CD4-positive, alpha-beta T cell treated with Interleukin-17A for 1 hour (primary cell): ENCODE data around the gene TBC1D22B.

Source experiments
- DNase-seq: peaks from one replicate; pipeline ENCODE4 v3.0.0-alpha.2; 2020

TBC1D22B gene, protein sequence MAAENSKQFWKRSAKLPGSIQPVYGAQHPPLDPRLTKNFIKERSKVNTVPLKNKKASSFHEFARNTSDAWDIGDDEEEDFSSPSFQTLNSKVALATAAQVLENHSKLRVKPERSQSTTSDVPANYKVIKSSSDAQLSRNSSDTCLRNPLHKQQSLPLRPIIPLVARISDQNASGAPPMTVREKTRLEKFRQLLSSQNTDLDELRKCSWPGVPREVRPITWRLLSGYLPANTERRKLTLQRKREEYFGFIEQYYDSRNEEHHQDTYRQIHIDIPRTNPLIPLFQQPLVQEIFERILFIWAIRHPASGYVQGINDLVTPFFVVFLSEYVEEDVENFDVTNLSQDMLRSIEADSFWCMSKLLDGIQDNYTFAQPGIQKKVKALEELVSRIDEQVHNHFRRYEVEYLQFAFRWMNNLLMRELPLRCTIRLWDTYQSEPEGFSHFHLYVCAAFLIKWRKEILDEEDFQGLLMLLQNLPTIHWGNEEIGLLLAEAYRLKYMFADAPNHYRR

DNA sequence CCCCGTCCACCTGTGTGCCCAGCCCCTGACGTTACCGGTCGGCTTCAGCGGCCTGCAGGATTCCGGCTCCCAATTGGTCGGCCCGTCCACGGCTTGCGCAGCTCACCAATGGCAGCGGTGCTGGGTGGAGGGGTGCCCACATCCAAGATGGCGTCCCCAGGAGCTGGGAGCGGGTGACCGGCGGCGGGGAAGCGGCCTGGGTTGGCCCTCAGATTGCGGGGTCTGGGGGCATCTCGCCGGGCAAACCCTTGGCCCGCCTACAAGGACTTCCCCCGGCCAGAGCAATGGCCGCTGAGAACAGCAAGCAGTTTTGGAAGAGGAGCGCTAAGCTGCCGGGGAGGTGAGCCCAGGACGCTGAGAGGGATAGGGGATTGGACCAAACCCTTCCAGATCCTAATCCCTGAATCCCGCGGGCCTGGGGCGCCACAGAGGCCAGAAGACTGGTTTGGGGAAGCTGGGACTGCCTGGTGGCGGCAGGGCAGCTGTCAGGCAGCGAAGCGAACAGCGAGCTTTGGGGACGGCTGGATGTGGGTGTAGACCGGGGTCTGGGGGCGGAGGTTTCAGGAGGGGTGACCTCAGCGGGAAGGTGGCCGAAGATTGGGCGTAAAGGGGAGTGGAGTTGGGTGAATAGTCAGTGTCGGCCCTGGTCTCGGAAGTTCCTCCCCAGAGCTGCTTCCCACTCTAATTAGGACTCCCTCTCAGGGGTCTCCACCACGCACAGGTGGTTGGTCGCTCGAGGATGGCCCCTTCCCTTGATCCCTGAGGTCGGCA lies at the start of gene TBC1D22B, which contains the start of gene TMEM217:
TBC1D22B (plus strand) TSS at position 139 of the 771 bp plus-strand sequence; CDS start at position 285, 146 bp downstream.
TMEM217 (minus strand) TSS at position 511 of the 771 bp plus-strand sequence. CDS start 39,114 bp downstream, outside the sequence.
- peak; percentile 96 for DNase-seq

DNA sequence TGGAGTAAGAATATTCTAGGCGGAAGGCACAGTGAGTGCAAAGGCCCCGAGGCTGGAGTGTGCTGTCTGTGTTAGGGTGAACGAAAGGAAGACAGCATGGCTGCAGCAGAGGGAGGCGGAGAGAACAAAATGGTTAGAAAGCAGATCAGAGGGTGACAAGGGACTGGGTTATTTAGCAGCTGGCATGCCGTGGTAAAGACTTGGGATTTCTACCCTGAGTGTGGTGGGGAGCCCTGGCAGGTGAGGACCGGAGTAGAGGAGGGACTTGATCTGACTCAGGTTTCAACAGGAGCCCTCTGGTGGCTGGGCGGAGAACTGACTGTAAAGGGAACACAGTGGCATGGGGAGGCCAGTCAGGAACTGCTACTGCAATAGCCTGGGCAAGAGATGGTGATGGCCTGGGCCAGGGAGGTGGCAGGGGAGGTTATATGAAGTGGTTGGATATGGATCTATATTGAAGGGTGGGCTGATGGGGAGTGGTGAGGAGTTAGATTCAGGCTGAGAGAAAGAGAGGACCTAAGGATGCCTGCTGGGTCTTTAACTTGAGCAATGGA lies 49.6 kb upstream of the TBC1D22B start:
- DNase-seq: peak; percentile 93

DNA sequence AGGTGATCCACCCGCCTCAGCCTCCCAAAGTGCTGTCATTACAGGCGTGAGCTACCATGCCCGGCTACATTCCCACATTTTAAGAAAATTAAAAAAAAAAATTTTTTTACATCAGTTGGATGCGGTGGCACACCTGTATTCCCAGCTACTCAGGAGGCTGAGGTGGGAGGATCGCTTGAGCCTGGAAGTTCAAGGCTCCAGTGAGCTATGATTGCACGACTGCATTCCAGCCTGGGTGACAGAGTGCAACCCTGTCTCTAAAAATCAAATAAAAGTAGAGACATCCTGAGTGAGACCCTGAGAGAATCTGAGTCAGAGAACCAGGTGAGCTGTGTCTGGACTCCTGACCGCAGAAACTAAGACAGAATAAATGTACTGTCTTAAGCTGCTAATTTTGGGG lies 48.8 kb upstream of the TBC1D22B start:
- no peak for DNase-seq

DNA sequence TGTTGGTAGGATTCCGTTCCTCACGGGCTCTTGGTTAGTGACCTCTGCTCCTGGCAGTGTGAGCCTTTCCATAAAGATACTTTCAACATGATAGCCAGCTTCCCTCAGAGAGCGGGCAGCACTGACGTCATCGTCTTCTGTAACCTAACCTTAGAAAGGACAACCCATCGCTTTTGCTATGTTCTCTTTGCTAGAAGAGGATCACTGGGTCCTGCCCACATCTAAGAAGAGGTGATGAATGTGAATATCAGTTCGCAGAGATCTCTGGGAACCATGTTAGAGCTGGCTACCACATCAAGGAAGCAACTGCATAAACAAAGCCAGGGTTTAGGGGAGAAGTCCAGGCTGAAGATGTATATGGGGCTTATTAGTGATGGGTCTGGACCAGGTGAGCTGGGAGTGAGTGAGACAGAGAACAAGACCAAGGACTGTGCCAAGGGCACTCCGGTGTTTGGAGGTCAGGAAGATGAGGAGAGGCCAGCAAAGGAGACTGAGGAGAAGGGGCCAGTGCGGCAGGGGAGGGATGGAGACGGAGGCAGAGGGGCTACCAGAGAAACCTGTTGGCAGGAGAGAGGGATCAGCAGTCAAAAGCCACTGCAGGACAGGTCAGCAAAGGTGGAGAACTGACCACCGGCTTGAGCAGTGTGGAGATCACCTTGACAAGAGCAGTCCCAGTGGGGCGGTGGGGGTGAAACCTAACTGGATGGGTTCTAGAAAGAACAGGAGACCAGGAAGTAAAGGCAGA lies 47.9 kb upstream of the TBC1D22B start:
- peak; percentile 80 for DNase-seq

DNA sequence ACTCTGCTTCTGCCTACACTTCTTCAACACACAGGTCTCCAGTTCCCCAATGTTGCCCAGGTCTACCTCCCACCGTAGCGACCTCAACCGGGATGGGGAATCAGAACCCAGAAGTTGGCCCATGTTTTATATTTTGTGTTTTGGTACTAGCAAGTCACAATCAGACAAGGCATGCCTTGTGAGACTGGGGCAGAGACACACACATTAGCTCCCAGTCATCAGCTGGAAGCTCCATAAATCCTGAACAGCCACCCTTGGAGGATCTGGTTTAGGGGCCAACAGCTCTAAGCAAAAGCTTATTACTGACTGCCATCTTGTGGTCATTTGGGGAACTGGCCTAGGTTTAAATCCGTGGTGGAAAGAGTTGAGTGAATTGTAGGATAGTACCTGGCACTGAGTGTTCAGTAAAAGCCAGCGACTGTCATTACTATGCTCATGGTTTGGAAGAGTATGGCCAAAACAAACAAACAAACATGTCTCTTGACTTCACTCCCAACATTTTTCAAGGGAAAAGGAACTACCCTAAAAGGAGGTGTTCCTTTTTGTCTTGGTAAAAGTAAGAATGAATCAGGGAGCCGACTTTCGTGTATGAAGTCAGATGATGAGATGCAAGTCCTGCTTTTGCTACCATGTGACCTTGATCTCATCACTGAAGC lies 47.1 kb upstream of the TBC1D22B start:
- DNase-seq: peak; percentile 90

DNA sequence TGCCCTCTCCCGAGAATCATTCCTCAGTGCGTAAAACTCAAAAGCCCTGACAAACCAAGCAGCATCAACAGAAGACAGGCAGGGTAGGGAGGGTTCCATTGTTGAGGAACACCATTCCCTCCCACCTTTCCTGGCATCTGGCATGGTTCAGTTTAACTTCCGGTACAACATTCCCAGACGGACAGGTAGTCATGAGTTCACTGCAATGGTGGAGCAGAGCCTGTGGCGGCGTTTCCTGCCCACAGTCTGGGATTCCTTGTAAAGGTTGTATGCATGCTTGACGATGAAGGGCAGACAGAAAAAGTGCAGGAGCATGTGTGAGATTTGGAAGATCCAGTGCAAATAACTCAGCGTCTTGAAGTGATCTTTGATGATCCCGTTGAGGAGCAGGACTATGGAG lies 45.3 kb upstream of the TBC1D22B start:
- no peak for DNase-seq

DNA sequence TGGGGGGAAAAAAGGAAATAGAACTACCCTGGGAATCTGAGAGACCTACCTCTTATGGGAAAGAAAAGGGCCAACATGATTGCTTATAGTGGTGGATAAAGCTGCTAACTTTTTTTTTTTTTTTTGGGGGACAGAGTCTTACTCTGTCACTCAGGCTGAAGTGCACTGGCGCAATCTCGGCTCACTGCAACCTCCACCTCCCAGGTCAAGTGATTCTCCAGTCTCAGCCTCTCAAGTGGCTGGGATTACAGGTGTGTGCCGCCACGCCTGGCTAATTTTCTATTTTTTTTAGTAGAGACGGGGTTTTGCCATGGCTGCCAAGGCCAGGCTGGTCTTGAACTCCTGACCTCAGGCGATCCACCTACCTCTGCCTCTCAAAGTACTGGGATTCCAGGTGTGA lies 39.5 kb upstream of the TBC1D22B start:
- DNase-seq: no peak

DNA sequence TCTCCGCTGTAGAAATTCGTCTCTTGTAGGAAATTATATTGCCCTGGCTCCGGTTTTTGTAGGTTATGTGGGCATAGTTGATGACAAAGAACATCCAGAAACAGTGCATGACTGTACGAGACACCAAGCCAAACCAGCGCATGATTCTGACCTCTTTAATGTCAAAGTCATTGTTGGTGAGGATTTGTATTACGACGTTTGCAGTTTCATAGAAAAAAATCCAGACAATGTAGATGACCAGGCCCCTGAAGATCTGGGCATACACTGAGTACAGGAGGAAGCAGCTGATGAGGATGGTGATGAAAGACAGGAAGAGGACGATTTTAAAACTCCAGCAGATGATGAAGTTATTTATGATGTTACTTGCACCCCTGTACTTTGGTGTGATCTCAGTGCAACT lies 39.1 kb upstream of the TBC1D22B start:
- no peak for DNase-seq

DNA sequence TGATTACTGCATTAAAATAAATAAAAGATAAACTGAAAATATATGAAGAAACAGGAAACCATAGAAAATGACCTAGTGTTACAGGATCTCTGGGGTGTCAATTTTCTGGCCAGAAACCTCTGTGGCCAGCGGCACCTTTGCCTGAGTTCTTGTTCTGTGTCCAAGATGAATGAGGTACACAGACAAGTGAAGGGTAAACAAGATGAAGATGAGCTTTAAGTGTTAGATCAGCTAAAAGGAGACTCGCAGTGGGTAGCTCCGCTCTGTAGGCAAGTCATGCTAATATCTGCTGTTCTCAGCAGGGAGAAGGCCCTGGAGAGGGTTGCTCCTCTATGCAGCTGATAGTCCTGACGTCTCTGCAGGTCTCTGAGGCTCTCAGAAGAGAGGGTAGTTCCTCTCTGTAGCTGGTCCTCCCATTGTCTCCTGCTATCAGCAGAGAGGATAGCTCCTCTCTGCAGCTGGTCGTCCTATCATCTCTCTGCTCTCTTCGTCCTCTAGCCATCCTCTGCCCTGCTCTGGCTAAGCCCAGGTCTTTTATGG lies 35.9 kb upstream of the TBC1D22B start:
- DNase-seq: no peak

DNA sequence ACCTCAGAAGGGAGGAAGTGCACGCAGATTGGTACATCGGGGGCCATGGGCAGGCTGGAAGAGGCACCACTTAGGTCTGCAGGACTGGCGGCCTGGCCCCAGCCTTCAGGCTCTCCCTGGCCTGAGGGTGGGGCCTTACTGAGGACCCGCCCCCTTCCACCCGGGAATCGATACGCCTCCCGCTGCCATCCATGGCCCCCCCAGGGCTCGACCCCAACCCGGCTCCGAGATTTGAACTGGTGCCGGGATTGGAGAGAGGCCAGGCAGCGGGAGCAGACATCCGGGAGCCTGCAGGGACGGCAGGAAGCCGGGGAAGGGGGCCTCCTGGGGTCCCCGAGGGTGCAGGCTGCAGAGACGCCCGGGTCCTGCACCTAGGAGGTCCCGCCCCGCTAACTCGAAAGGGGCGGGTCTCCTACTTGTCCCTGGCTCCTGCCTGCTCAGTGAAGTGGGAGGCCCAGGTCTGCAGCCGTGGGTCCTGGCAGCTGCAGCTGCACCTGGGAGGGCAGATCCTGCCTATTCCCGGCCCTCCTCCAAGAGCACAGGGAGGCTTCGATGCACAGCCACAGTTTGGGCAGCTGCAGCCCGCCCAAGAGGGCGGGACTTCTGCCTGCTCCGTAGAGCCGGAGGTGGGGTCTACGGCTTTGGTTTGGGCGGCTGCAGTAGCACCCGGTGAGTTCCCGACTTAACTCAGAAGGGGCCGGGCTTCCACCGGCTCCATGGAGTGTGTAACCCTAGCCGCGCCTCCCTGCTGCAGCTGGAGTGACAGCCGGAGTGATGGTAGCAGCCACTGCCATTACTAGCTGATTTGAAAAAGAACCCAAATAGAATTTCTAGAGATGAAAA lies 35.2 kb upstream of the TBC1D22B start:
- DNase-seq: peak; percentile 71

DNA sequence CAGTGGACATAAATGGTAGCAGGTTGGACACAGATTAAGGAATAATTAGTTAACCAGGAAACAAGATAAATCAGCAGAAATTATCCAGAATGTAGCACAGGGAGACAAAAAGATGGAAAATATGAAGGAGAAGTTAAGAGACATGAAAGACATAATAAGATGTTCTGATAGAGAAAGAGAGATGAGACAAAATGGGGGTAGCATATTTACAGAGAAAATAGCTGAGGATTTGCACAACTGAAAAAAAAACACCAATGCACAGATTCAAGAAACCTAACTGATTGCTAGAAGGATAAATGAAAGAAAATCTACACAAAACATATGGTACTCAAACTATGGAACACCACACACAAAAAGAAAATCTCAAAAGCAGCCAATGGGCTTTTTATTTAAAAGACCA lies 34.6 kb upstream of the TBC1D22B start:
- DNase-seq: no peak

DNA sequence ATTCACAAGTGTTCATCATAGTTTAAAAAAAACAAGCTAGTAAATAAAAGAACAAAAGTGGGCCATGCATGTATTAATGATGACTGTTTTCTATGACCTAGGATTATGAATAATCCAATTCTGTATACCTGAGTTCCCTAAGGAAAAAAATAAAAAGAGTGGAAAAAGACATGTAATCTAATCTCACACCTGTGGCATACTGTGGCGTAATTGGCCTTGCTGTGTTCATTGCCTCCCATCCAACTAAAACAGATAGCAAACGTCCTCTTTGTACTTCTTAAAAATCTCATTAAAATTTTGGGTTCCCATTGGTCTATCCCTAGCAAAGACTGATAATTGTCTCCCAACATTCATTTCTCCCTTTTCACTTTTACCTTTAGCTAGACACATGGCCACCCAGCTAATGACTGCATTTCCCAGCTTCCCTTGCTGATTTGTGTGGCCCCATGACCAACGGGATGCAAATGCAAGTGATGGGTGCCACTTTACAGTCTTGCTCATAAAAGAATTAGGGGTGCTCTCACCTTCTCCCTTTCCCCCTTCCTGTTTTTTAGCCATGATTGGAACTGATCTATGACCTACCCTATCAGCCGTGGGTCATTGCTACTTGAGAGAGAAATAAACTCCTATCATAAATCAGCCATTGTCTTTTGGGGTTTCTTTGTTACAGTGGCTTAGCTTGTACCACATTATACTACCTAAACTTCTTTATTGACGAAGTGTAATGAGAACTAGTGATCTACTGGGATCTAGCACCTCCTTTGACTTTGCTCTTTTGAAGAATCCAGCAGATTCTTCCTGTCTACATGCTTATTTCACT lies 32.0 kb upstream of the TBC1D22B start:
- no peak for DNase-seq

DNA sequence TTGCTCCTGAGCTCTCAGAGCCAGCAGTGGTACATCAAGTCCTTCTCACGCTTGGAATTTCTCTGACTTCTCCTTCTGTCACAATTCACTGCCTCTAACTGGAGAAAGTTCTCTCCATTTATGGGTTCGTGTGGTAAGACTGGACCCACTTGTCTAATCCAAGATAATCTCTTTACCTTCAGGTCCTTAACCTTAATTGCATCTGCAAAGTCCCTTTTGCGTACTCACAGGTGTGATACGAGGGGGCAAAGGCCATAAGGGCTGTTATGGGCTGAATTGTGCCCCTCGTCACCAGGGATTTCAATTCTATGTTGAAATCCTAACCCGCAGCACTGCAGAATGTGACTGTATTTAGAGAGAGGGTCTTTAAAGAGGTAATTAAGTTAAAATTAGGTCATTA lies 27.5 kb upstream of the TBC1D22B start:
- DNase-seq: no peak

DNA sequence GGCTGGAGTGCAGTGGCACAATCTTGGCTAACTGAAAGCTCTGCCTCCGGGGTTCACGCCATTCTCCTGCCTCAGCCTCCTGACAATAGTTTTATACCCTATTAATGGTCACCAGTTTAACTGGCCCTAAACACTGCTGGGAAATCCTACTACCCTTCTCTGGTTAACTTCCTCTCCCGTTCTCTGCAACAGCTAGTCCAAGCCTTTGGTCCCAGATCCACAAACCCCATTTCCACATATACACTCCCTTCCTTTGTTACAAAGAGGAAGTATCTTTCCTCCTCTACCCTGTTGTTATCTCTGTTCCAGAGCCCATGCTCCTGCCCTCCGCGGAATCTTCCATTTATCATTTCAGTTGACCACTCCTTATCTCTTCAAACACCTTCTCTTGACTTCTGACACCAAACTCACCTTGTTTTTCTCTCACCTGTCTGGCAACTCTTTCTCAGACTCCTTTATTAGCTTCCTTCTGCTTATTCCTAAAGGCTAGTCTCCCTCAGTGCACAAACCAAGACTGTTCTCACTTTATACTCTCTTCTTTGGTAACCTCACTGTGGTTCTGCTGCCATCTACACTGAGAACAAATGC lies 25.0 kb upstream of the TBC1D22B start:
- no peak for DNase-seq

DNA sequence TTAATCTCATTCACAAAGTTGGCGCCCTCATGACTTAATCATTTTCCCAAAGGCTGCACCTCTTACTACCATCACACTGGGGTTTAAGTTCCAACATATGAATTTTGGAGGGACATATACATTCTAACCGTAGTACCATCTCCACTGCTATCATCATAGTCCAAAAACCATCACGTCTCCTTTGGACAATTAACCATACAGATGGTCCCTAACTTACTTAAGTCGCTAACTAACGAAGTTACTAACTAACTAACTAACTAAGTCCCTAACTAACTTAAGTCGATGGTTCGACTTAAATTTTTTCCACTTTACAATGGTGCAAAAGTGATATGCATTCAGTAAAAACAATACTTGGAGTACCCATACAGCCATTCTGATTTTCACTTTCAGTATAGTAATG lies 24.0 kb upstream of the TBC1D22B start:
- no peak for DNase-seq

DNA sequence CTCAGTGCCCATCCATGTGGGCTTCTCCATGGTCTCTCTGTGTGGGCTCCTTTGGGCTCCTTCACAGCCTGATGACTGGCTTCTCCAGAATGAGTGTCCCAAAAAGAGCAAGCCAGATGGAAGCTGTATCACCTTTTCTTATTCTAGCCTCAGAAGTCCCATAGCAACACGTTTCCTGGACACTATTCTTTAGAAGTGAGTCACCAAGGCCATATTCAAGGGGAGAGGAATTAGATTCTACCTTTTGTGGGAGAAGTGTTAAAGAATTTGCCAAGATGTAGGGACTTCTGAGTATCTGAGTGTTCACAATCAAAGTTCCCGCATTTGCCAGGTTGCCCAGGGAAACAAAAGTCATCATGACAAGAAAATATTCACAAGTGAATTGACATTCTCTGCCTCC lies 20.7 kb upstream of the TBC1D22B start:
- no peak for DNase-seq

DNA sequence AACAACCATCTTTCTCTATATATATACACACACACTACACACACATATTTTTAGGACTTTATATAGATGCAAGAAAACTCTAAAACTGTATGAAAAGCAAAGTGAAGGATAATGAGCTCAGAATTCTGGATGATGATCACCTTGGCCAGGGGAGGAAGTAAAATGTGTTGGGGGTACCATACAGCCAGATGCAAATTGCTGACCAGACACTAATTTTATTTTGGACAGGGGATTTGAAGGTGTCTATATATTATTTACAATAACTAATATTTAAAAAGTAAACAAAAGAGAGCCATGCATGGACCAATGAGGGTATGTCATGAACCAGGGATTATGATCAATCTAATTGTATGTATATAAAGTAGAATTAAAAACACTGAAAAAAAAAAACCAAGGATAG lies 19.8 kb upstream of the TBC1D22B start:
- DNase-seq: no peak

DNA sequence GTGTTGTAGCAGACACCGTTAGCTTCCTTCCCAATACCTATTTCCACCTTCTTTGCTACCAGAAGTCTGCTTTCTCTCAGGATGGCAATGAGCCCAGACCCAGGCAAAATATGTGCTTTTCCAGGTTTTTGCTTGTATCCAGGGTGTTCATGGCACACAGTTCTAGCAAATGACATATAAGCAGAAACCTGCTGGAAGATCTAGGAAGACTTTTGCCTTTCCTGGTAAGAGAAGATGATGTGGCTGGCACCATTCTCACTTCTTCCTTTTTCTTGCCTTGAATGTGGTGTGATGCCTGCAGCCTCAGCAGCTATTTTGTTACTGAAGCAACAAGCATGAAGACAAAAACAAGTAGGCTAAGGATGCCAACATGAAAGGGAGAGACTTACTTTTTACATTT lies 19.2 kb upstream of the TBC1D22B start:
- DNase-seq: no peak

DNA sequence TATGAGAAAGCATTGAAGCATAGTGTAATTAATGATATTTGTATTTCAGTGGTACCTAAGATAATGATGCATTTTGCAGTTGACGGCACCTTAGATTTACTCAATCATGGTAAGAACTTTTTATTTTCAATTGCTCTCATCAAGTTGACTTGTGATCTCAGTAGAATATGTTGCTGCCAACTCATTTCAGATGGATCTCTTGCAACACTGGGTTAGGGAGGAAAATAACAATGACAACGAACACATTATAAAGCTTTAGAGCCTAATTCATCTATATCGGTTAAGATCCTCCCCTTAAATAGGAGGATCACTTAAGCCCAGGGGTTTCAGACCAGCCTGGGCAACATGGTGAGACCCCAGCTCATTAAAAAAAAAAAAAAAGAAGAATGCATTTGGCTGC lies 18.0 kb upstream of the TBC1D22B start:
- DNase-seq: no peak
